Inflammatory macrophage treated with lipopolysaccharide for 4 hours (primary cell): Measurements from ENCODE around the gene TAF3.

ENCODE experiments used
- DNase-seq: peaks from one replicate; pipeline ENCODE4 v3.0.0-alpha.2; 2020

TAF3 gene

DNA sequence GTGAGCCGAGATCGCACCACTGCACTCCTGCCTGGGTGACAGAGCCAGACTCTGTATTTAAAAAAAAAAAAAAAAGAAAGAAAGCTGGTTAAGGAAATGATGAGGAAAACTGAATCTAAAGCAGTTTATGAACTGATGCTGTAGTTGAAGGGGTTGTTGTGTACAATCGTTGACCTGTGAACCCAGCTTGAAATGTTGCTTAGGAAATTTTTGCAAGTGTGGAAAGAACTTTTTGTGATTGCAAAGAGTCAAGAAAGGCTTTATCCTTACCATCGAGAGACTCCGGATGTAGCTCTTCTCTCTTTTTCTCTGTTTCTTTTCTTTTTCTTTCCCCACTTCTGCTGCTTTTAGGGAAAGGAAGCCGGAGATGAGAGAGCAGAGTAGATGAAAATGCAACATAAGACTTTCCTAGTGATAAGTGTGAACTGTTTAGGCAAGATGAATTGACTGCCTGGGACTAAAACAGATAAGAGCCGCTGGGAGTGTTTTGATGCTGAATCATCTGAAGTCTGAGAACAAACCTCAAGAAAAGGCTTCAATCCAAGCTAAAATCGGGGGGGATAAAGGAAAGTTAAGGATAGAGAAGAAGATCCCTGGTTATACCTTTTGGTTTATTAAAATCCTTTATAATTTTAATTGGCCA is 69.0 kb downstream of the TAF3 start:
- DNase-seq: no peak

DNA sequence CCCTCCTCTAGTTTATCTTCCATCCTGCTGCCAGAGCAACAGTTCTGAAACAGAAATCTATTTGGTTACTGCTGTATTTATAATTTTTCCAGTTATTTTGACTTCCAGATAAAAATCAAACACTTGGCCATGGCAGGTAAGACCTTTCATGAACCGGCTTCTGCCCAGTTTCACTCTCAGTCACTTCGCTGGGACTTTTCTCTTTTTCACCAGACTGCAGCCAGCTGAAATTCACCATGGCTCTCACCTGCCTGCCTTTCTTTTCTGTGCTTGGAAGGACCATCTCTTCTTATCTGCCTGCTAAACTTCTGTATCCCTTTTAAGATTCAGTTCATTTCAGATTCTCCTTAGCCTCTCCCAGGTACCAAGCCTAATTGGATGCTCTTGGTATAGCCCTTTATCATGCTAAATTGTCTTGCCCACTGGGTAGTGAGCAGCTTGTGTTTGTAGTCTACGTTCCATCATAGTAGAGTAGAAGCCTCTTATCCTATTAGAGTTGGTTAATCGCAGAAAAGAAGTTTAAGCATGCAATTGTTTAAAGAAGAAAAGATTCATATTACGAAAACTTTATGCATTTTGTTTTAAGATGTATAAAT is 71.7 kb downstream of the TAF3 start:
- no peak for DNase-seq

DNA sequence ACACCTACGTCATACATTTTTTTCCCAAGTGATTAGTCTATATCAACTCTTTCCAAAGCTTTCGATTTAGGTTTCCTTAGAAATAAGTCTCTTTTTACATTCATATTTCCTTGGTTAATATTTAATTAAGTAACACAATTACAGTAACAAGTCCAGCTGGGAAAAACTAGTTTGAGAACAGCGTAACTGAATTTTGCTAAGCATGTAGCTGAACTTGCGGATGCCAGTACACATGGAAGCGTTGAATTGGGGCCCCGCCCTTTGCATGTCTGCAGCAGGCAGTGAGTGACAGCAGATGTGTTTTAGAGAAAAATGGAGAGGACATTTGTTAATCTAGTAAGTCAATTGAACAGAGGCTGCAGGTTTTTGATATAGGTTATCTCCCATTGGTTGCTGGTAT is 72.5 kb downstream of the TAF3 start:
- no peak for DNase-seq

GRCh38 chr10:7891634-7892033 is 73.3 kb downstream of the TAF3 start:
- no peak for DNase-seq

DNA sequence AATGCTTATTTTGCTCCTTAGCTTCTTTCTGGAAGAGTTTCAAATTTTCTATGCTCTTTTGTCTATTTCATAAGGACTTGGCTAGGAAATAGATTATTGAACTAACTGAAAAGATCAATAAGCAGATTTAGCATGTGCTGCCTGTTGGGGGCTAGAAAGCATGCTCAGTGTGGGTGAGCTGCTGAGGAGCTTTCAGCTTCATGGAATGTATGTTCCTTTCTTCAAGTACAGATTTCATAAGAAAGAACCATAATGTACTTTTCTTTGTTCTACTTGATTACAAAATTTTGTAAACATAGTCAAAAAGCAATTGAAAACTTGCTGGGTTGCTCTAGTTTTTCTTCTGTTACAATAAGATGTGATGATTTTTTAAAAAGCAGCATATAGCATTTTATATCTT is 73.8 kb downstream of the TAF3 start:
- DNase-seq: no peak

DNA sequence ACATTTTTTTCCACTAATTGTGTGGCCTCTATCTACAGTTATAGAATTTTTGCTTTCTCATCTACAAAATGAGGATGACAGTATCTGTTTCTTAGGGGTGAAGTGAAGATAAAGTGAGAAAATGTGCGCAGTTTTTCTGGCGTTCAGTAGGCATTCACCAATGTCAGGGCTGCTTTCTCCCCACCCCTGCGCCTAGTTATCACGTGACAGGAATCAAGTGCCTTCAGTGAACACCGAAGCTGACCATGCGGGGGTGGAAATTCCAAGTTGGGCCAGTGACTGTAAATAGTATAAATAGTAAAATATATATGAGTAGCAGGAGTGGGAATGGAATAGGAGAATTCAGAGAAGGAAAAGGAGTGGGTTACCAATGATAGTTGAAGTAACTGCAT is 77.4 kb downstream of the TAF3 start:
- DNase-seq: no peak

- no peak for DNase-seq
Measured at GRCh38 chr10:7896297-7896696, 78.0 kb downstream of the TAF3 start.

GRCh38 chr10:7901256-7901655 is 83.0 kb downstream of the TAF3 start:
- DNase-seq: no peak

DNA sequence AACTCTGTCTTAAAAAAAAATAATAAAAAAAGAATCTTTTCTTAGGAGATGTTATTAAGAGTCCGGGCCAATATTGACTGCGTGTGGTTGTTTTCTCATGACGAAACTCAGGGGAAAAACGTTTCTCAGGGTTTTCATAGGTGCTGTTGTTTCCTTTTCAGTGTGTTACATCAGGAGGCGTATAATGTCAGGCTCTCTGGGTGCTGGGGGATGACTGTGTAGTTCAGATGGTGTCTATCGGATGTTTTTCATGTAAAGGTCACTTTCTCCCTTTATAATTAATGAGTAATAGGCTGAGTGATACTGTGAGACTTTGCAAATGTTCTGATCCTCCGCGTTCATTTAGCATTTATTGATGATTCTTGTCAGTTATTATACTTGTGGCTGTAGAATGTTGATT is 84.1 kb downstream of the TAF3 start:
- no peak for DNase-seq

DNA sequence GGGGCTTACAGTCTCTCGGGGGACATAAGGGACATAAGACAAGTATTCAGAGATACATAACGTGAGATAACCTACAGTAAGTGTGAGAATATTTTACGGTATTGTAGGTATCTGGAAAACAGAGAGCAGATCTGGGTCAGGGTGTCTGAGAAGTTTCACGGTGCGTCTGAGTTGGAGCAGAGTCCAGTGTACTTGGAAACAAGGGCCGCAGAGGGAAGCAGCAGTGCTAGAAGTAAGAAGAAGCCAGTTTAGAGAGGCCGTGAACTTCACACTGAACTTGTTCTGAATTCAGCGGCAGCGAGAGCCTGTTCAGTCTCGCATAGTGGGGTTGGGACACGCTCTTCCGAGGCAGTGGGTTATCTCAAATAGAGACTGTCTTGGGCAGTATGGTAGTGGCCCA is 85.5 kb downstream of the TAF3 start:
- DNase-seq: no peak

GRCh38 chr10:7906128-7906527 is 87.8 kb downstream of the TAF3 start:
- DNase-seq: no peak

GRCh38 chr10:7908541-7909210 is 90.4 kb downstream of the TAF3 start:
- DNase-seq: no peak

GRCh38 chr10:7913126-7913872 is 95.0 kb downstream of the TAF3 start:
- DNase-seq: no peak

DNA sequence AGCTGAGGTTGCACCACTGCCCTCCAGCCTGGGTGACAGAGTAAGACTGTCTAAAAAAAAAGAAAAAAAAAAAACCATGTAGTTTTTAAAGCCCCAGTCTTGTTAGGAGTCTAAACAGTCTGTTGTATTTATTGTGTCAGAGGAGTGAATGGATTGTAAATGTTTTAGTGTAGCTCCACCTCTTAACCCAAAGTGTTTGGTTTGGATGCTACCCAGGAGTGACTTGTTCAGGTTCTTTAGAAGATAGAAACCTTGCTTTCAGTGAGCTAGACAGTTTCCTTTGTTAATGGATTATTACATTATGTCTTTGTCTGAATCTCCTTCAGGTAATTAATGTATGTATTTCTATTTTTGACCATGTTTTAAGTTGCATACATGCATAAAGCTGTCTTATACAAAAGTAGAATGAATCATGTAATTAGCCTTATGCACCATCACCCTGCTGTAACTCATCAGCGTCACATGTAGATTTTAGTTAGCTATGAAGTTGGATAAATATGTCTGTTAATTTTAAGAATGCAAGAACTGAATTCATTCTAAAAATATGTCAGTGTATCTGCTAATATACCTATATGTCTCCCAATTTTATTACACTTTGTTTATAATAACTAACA is 97.7 kb downstream of the TAF3 start:
- DNase-seq: no peak

- no peak for DNase-seq
Measured at GRCh38 chr10:7917736-7918135, 99.4 kb downstream of the TAF3 start.

- DNase-seq: no peak
Measured at GRCh38 chr10:7922707-7923106, 104.4 kb downstream of the TAF3 start.

DNA sequence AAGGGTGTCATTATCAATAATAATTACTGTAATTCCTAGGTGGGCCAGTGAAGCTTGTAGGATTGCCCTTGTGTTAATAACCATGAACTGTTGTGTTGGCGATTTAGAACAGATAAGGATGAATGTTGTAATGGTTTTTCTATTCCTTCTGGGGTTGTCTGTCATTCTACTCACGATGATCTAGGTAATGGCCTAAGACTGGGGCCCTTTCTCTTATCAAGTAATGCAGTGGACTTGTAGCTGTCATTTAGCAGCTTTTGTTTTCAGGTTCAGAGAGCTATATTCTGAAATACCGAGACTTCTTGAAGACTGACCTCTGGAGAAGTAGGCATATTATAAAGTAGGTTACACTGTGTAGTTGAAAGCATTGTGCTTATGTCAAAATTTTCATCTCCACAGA is 110.2 kb downstream of the TAF3 start:
- no peak for DNase-seq

DNA sequence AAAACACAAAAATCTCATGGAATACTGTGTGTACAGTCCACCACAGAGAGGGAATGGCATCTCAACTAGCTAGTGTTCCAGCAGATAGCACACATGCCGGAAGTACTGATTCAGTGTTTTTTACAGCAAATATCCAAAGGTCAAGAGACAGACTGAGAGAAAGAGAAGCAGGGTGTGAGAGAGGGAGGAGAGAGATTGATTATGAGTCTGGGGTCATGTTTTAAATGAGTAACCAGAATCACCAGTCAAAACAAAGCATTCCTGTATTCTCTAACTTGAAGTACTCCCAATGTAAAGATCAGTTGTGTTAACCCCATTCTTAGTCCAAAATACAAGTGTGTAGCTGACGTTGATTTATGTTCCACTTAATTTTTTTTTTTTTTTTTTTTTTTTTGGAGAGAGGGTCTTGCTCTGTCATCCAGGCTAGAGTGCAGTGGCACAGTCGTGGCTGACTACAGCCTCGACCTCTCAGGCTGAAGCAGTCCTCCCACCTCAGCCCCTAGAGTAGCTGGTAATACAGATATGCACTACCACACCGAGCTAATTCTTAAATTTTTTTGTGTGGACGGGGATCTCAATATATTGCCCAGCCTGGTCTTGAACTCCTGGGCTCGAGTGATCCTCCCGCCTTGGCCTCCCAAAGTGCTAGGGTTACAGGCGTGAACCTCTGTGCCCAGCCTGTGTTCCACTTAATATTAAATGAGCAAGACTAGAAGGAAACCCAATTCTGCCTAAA is 114.2 kb downstream of the TAF3 start:
- no peak for DNase-seq

- DNase-seq: no peak
Measured at GRCh38 chr10:7933262-7933661, 115.0 kb downstream of the TAF3 start.

DNA sequence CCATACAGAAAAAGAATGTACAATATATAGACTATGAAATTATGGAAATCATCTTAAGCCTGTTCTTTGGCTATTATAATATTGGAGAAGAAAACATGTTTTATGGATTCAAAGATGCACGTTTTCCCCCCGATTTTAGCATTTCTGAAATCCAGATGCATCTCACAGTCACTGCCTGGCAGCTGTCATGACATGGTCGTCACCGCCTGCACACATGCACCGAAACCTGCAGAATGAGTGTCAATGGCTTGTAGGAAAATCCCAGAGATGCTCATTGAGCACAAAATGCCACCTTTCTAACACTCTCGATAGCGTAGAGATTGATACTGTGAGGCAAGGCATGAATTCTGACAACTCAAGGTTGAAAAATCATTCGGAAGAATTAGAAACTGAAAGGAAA is 115.5 kb downstream of the TAF3 start:
- no peak for DNase-seq

DNA sequence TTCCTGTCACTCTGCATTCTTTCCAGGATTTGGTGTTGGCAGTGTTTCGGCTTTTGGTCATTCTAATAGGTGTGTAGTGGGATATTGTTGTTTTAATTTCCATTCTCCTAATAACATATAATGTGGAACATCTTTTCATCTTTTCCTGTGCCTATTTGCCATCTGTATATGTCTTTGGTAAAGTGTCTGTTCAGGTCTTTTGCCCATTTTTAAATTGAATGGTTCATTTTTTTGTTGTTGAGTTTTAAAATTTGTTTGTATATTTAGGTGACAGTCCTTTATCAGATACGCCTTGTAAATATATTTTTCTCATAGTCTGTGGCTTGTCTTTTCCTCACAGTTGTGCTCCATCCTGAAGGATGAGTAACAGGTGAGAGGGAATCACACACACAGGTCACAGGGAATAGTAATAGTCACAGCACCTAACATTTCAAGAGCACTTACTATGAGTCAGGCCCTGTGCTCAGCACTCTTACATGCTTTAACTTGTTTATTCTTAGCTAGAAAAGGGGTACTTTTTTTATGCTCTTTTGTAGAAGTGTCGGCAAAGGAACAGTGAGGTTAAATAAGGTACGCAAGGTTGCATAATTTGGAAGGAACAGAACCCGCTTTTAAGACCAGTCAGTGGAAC is 119.1 kb downstream of the TAF3 start:
- no peak for DNase-seq

- no peak for DNase-seq
Measured at GRCh38 chr10:7941576-7941975, 123.3 kb downstream of the TAF3 start.
